HG02610 (cell line): ENCODE measurements around the gene NUDT22.

Experiments
- ATAC-seq: cut with Tn5 transposase; IDR thresholded peaks from one replicate; pipeline ENCODE4 v1.9.1; 2021; ENCODE audit warnings: mild to moderate bottlenecking, moderate library complexity; ENCODE audit not compliant: unreplicated experiment

The NUDT22 gene

GRCh38 chr11:64268893-64269539 lies 42.9 kb downstream of the NUDT22 start:
- peak; percentile 12 for ATAC-seq

- peak; percentile 74 for ATAC-seq
Measured at GRCh38 chr11:64269540-64270220, 43.6 kb downstream of the NUDT22 start.

GRCh38 chr11:64275031-64275800 lies 49.1 kb downstream of the NUDT22 start:
- ATAC-seq, result no peak

GRCh38 chr11:64275841-64276240 lies 49.8 kb downstream of the NUDT22 start:
- no peak for ATAC-seq

- no peak for ATAC-seq
Measured at GRCh38 chr11:64276653-64277431, 50.8 kb downstream of the NUDT22 start.

GRCh38 chr11:64278576-64279190 lies 52.6 kb downstream of the NUDT22 start:
- ATAC-seq, result no peak
